Measurements from ENCODE around the gene MED22.
A peak's percentile ranks its signal among the peaks of the same experiment; 100 is the strongest.

MED22 gene

GRCh38 chr9:133374612-133375115, 26.7 kb upstream of the MED22 start:
- Histone ChIP-seq H3K36me3 (ENCODE audit: control insufficient read depth, insufficient read depth, low read length) (peaks cover 18% of the 10 kb centered on the region), H3K4me3 (replicated peaks; ENCODE audit: low read depth, low read length) (peak overlapping the region; percentile 79), H3K27me3 (replicated peaks; ENCODE audit: control insufficient read depth, insufficient read depth, low read length) (no peaks in the 10 kb centered on the region)
- TF ChIP-seq, protein P1, sequence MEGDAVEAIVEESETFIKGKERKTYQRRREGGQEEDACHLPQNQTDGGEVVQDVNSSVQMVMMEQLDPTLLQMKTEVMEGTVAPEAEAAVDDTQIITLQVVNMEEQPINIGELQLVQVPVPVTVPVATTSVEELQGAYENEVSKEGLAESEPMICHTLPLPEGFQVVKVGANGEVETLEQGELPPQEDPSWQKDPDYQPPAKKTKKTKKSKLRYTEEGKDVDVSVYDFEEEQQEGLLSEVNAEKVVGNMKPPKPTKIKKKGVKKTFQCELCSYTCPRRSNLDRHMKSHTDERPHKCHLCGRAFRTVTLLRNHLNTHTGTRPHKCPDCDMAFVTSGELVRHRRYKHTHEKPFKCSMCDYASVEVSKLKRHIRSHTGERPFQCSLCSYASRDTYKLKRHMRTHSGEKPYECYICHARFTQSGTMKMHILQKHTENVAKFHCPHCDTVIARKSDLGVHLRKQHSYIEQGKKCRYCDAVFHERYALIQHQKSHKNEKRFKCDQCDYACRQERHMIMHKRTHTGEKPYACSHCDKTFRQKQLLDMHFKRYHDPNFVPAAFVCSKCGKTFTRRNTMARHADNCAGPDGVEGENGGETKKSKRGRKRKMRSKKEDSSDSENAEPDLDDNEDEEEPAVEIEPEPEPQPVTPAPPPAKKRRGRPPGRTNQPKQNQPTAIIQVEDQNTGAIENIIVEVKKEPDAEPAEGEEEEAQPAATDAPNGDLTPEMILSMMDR (IDR thresholded peaks at IDR 0.05; ENCODE audit: insufficient read depth, low read length, poor library complexity, severe bottlenecking): no peak
- no peak for DNase-seq (ENCODE audit: extremely low read depth, insufficient read length)

- DNase-seq (ENCODE audit: extremely low read depth, insufficient read length): no peak
- Histone ChIP-seq H3K36me3 (ENCODE audit: control insufficient read depth, insufficient read depth, low read length) (peaks cover 34% of the 10 kb centered on the region), H3K27me3 (replicated peaks; ENCODE audit: control insufficient read depth, insufficient read depth, low read length) (no peaks in the 10 kb centered on the region), H3K4me3 (replicated peaks; ENCODE audit: low read depth, low read length) (peak overlapping the region; percentile 27; the same call in 1 of the 2 replicates)
- TF ChIP-seq, protein P1 (IDR thresholded peaks at IDR 0.05; ENCODE audit: insufficient read depth, low read length, poor library complexity, severe bottlenecking): no peak
These were observed 24.2 kb upstream of the MED22 start for GRCh38 chr9:133372144-133372543.

DNA sequence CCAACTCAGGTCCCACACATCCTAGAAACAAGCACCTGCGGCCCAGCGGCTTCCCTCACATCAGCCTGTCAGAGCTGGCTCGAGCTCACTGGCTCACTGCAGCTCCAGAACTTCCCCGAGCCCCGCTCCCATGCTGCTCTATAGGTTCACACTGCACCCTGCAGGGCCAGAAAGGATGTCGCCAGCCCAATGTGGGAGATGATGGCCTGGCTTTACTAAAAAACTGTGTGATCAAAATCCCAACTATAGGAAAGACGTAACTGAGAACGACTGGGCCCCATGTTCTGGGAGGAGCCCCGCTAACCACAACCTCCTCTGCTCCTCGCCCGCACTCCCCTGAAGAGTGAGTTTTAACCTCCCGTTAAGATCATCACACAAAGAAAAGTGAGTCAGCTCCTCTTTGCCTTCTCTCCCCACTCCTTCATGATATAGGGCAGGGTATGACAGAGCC, 23.4 kb upstream of the MED22 start:
- Histone ChIP-seq H3K36me3 (ENCODE audit: control insufficient read depth, insufficient read depth, low read length) (peaks cover 42% of the 10 kb centered on the region), H3K4me3 (replicated peaks; ENCODE audit: low read depth, low read length) (peak overlapping the region; percentile 27), H3K27me3 (replicated peaks; ENCODE audit: control insufficient read depth, insufficient read depth, low read length) (no peaks in the 10 kb centered on the region)
- TF ChIP-seq, protein P1 (IDR thresholded peaks at IDR 0.05; ENCODE audit: insufficient read depth, low read length, poor library complexity, severe bottlenecking): peak; percentile 4
- no peak for DNase-seq (ENCODE audit: extremely low read depth, insufficient read length)

DNA sequence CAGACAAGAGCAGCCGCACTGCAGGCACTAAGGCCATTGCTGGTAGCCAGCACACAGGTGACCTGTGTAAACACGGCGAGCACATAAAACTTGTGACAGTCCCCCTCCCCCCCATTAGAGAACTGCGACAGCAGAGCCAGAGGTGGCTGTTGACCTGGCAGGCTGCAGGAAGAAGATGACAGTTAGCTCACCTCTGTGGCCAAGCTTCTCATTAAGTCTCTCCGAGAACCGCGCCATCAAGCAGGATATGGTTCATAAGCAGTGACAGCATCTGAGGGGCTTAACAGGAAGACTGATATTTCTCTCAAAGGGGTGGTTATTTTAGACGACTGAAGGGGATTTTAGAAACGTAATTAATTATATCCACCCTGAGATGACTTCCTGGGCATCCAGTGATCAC, 22.8 kb upstream of the MED22 start:
- peaks cover 46% of the 10 kb centered on the region for H3K36me3 ChIP-seq (ENCODE audit: control insufficient read depth, insufficient read depth, low read length)
- H3K27me3 ChIP-seq (replicated peaks; ENCODE audit: control insufficient read depth, insufficient read depth, low read length): no peaks in the 10 kb centered on the region
- no peak for DNase-seq (ENCODE audit: extremely low read depth, insufficient read length)
- no peak overlapping the region for H3K4me3 ChIP-seq (replicated peaks; ENCODE audit: low read depth, low read length)
- TF ChIP-seq, protein P1 (IDR thresholded peaks at IDR 0.05; ENCODE audit: insufficient read depth, low read length, poor library complexity, severe bottlenecking): no peak

- TF ChIP-seq, protein P1 (IDR thresholded peaks at IDR 0.05; ENCODE audit: insufficient read depth, low read length, poor library complexity, severe bottlenecking): no peak
These were observed 22.0 kb upstream of the MED22 start for GRCh38 chr9:133369933-133370332.

GRCh38 chr9:133369422-133369821, 21.5 kb upstream of the MED22 start:
- peaks cover 52% of the 10 kb centered on the region for H3K36me3 ChIP-seq (ENCODE audit: control insufficient read depth, insufficient read depth, low read length)
- no peak overlapping the region for H3K4me3 ChIP-seq (replicated peaks; ENCODE audit: low read depth, low read length)
- TF ChIP-seq, protein P1 (IDR thresholded peaks at IDR 0.05; ENCODE audit: insufficient read depth, low read length, poor library complexity, severe bottlenecking): no peak
- no peaks in the 10 kb centered on the region for H3K27me3 ChIP-seq (replicated peaks; ENCODE audit: control insufficient read depth, insufficient read depth, low read length)
- DNase-seq (ENCODE audit: extremely low read depth, insufficient read length): no peak

More at GRCh38 chr9:133369933-133370332, 22.0 kb upstream of the MED22 start:
- H3K27me3 ChIP-seq (replicated peaks; ENCODE audit: control insufficient read depth, insufficient read depth, low read length): no peaks in the 10 kb centered on the region
- no peak for DNase-seq (ENCODE audit: extremely low read depth, insufficient read length)
- H3K4me3 ChIP-seq (replicated peaks; ENCODE audit: low read depth, low read length): no peak overlapping the region
- peaks cover 49% of the 10 kb centered on the region for H3K36me3 ChIP-seq (ENCODE audit: control insufficient read depth, insufficient read depth, low read length)

Measured in GM06990 (cell line).